Stimulated activated CD4-positive, alpha-beta T cell treated with anti-CD3 and anti-CD28 coated beads, Interleukin-15, amount 100 ng/mL, for 1 hour (primary cell): ENCODE results near the gene TYW3.
"Not testable (repeated sequence)": the region's sequence is repeated elsewhere in the genome, so short reads cannot be mapped to it uniquely, and the experiment has no call there.

Source experiments
- DNase-seq, 2 donors: peaks; one replicate each; pipeline ENCODE4 v3.0.0-alpha.2; 2020; ENCODE audit warnings: low read depth in 1 of 2, low spot score in 1 of 2

TYW3 gene

DNA sequence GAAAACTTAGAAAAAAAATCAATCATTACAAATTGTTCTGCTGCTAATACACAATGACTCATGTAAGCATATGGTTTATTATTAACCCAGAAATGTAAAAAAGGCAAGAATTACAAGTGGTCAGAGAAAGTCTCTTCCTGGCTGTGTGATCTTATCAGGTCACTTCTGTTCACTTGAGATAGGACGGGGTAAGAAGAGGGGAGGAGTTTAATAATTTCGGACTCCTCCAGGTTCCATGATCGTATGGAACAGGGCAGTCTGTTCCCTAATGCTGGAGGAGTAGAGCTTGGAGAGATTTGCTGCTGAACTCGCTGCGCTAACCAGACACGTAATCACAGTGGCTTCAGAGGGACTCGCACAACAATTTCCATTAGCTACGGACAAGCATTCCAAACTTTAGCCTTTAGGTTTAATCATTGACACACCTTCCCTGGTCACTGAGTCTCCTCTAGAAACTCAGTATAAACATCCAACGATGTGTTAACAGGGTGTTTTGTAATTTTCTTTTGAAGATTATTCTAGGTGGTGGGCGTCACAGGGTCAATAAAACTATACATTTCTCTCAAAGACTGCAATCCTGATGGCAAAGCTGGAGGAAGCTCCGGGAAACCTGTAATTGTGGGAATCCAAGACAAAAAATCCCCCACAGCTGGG lies 1.4 kb upstream of the TYW3 start:
- no peak for DNase-seq

DNA sequence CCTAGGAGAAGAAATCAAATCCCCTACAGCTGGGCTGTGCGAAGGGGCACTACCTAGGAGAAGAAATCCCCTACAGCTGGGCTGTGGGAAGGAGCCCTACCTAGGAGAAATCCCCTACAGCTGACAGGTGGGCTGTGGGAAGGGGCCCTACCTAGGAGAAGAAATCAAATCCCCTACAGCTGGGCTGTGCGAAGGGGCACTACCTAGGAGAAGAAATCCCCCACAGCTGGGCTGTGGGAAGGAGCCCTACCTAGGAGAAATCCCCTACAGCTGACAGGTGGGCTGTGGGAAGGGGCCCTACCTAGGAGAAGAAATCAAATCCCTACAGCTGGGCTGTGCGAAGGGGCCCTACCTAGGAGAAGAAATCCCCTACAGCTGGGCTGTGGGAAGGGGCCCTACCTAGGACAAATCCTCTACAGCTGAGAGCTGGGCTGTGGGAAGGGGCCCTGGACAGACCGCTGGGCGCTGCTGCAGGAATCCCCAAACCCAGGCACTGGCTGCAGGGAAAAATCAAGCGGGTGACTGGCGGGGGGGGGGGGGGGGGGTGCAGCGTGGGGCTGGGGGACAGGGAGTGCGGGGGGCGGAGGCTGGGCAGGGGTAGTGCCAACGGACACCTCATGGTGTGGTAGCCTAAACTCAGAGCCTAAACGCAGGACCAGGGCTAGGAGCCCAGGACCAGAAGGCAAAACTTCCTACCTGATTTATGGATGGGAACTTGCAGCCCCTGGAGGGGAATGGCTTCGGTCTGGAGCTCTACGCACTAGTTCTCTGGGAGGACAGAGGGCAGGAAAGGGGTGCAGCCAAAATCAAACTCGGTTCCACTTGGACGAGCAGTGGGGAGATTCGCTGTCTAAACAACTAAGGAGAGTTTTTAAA lies 643 bp upstream of the TYW3 start:
- DNase-seq = peak in 1 of 2 donors; percentile 1

DNA sequence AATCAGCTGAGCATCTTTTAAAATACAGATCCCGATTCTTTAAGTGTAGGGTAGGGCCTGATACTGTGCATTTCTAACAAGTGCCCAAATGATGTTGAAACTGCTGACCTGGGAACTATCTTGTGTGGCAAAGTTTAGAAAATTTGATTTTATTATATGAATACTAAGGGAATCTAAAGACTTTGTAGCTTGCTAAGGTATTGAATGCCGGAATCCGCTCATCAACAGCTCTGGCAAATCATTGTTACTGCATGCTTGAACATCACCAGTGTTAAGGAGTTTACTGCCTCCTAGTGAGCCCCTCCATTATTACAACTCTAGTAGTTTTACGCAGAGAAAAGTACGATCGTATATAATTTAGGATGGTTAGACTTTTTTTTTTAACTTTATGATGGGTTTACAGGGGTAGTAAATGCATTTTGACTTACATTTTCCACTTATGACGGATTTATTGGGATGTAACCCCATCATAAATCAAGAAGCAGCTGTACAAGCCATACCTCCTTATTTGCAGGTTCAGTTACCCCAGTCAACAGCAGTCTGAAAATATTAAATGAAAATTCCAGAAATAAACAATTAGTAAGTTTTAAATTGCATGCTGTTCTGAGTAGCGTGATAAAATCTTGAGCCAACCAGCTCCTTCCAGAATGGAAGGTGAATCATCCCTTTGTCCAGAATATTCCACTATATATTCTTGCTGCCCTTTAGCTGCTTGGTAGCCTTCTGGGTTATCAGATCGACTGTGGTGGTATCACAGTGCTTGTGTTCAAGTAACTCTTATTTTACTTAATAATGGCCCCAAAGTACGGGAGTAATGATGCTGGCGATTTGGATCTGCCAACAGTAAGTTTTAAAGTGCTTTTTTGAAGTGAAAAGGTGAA lies 892 bp downstream of the TYW3 start:
- DNase-seq = no peak

DNA sequence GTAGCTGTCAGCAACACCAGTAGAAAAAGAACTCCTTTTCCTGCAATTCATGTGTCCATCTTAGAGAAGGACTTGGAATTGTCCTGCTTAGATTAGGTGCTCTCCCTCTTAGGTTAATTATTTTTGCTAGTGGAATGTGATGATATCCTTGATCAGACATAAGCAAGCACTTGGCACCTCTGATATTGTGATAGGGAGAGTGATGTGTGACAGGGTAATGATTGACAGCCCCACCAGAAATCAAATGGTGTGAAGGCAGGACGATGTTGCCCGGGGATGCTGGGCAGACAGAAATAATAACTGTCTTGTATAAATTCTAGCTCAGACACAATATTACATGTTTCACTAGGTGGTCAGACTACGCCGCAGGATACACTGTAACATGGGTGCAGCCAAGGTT lies 4.4 kb downstream of the TYW3 start:
- no peak for DNase-seq

DNA sequence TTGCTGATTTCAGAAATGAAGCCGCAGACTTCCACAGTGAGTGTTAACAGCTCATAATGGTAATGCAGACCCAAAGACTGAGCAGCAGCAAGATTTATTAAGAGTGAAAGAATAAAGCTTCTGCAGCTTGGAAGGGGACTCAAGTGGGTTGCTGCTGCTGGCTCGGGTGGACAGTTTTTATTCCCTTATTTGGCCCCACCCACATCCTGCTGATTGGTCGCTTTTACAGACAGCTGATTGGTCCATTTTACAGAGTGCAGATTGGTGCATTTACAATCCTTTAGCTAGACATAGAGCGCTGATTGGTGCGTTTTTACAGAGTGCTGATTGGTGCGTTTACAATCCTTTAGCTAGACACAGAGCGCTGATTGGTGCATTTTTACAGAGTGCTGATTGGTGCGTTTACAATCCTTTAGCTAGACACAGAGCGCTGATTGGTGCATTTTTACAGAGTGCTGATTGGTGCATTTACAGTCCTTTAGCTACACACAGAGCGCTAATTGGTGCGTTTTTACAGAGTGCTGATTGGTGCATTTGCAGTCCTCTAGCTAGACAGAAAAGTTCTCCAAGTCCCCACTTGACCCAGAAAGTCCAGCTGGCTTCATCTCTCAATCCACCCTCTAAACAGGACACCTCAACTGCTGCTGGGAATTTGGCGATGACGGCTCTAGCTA lies 7.5 kb downstream of the TYW3 start:
- DNase-seq = not testable (repeated sequence)

DNA sequence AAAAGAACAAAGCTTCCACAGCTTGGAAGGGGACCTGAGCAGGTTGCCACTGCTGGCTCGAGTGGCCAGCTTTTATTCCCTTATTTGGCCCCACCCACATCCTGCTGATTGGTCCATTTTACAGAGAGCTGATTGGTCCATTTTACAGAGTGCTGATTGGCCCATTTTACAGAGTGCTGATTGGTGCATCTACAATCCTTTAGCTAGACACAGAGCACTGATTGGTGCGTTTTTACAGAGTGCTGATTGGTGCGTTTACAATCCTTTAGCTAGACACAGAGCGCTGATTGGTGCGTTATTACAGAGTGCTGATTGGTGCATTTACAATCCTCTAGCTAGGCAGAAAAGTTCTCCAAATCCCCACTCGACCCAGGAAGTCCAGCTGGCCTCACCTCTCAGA lies 12.3 kb downstream of the TYW3 start:
- DNase-seq = not testable (repeated sequence)

DNA sequence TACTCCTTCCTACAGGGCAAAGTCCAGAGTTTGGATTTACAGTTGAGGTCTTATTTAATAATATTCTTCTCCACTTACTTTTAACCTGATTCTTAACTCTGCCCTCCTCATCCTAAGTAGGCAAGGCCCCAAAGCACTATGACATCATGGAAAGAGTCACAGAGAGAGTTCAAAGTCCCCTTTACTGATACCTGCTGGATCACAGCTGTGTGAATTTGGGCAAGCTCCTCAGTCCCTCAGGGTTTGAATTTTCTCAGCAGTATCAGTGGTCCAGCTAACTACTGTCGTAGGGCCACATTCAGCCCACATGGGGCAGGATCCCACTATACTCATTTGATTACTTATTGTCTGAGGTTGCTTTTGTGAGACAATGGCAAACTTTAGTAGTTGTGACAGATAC lies 16.0 kb downstream of the TYW3 start:
- no peak for DNase-seq

DNA sequence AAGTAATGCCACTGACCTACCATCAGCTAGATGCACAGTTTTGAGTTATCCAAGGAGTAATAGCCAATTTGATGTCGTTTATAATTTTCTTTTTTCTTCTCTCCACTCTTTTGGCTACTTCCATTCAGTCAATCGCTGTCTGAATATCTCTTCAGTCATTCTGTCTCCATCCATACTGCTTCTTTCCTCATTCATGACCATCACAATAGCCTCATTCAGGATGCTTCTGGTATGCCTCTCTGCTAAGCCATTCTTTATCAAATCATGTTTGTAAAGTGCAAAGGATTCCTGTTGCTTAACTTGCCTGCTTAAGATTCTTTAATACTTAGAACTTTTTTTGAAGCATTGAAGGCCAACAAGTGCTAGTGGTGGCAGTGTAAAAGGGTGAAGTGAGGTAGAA lies 20.2 kb downstream of the TYW3 start:
- no peak for DNase-seq

DNA sequence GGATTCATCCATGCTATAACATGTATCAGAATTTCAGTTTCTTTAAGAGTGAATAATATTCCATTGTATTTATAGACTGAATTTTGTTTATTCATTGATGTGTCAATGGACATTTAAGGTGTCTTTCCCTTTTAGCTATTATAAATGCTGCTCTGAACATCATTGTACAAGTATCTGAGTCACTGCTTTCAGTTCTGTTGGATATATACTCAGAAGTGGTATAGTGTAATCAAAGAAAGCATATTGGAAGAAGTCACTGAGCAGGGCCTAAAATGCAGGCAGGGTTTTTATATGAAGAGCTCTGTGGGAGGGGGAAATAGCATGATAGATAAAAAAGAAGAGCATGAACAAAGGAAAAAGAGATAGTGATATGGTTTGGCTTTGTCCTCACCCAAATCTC lies 22.5 kb downstream of the TYW3 start:
- DNase-seq = no peak

DNA sequence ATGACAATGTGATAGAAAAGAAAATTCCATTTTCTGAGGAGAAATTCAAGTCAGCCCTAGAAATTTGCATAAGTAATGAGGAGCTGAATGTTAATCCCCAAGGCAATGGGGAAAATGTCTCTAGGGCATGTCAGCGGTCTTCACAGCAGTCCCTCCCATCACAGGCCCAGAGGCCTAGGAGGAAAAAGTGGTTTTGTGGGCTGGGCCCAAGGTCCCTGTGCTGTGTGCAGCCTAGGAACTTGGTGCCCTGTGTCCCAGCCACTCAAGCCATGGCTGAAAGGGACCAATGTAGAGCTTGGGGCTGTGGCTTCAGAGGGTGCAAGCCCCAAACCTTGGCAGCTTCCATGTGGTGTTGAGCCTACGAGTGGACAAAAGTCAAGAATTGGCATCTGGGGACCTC lies 23.7 kb downstream of the TYW3 start:
- DNase-seq = not testable (repeated sequence)

DNA sequence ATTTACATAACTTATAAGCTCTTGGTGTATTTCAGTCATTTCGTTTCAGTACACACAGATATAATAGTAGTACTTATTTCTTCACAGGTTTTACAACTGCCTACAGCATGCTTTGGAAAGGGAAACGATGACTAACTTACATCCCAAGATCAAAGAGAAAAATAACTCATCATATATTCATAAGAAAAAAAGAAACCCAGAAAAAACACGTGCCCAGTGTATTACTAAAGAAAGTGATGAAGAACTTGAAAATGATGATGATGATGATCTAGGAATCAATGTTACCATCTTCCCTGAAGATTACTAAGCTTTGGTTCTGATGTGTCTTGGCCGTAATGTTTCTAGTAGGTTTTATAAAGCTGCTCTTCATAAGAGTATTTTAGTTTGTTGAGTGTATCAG lies 30.9 kb downstream of the TYW3 start:
- no peak for DNase-seq

DNA sequence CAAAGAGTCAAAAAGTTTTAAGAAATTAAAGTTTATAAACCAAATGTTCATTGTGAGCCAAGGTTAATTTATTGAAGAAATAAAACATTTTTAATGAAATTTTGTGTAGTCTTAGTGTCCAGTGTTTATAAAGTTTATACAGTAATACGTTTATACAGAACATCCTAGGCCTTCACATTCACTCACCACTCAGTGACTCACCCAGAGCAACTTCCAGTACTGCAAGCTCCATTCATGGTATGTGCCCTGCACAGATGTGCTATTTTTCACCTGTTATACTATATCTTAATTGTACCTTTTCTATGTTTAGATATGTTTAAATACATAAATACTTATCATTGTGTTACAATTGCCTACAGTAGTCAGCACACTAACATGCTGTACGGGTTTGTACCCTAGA lies 33.6 kb downstream of the TYW3 start:
- no peak for DNase-seq

DNA sequence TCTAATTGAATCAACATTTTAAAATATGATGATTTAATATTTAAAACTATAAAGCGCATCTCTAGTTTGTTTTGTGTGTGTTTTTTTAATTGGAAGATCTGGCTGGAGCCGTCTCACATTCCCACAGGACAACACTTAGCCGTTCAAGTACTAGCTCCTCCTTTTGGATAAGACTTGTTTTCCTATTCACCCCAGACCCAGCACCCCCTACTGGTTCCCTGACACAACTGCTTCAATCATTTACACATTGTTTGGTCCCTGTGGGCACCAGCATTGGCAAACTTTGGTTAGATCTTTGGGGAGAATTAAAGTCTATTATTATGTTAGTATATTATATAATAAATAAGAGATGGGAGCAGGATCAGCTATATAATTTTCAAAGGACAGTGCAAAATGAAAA lies 34.5 kb downstream of the TYW3 start:
- no peak for DNase-seq

DNA sequence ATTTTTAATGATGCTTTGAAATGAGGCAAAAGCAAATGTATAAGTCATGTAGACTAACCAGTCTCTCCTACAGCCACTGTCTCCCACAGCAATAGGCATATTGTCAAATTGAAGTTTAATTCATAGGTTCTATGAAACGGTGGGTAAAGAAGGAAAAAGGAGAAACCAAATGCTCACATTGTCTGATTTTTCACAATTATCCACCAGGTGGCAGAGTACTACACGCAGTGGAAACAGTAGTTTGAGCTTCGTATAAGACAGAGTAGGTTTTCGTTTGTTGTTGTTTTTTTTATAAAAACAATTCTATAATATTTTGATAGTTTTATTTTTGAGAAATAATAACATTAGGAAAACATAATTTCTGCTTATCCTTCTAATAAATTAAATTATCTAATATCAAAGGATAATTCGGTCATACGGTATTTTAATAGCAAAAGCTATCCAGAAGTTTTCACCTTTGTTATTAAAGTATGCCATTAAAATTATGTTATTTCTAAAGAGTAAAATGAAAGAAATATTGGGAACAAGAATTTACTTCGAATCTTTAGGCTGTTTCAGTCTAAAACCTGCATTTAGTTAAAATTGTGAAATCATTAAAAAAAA lies 39.1 kb downstream of the TYW3 start:
- no peak for DNase-seq

DNA sequence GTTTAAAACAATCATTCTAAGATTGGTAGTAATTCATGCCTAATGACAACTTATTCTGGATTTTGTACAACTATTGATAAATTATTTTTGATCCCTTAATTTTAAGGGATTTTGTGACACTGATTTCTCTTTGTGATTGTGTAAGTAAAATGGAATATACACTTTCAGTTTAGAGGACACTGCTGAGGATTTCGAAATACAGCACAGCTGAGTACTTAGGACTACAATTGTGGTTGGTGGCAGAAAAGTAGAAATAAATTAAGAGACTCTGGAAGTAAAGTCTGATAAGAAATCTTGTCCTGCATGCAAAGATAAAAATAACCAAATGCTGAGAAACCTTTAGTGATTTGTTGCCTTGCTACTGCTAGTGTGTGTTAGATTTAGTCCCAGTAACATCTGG lies 40.0 kb downstream of the TYW3 start:
- no peak for DNase-seq

DNA sequence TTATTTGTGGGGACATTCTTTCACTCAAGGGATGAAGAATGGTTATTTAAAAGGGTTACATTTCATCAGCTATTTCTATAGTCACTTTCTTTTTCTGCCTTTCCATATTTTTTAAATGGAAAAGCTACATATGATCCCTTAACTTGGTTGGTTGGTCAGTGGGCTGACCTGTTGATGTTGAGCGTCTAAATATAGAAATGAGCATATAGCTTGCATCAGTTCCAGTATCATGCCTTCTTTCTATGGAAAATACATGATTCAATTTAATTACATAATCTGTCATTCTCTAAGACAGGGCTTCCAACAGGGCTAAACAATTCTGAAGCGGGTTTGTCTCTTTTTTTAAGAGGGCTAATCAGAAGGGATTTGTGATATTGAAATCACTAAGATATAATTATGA lies 40.6 kb downstream of the TYW3 start:
- no peak for DNase-seq

DNA sequence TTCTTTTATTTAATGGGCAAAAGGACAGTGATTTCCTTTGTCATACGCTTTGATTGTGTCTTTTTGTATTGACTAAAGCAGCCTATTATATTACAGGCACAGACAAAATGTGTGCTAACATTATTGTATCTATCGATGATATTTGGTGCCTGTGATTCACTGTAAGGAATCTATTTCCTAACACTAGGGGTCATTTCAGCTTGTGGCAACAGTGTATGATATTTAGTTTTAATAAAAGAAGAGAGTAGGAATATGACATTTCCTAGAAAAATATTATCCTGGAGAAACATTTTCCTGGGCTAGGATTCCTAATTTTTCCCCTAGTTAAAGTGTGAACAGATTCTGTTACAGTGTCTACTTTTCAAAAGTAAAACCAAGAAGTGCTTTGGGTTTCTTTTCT lies 42.8 kb downstream of the TYW3 start:
- DNase-seq = no peak

DNA sequence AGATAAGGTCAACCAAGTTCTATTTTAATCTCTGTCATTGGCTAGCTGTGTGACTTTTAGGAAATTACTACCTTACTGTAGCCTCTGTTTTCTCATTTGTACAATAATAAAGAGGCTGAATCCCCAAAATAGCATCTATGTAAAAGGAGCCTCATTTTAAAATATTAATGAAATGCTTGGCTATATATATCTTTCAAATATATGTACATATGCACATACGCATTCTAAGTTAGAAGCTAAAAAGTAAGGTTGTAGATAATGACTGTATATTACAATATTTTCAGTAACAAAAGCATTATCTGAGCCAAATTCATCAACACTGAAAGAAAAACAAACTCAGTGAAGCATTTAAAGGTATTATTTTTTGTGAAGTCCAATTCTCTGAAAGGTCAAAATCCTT lies 44.6 kb downstream of the TYW3 start:
- no peak for DNase-seq

DNA sequence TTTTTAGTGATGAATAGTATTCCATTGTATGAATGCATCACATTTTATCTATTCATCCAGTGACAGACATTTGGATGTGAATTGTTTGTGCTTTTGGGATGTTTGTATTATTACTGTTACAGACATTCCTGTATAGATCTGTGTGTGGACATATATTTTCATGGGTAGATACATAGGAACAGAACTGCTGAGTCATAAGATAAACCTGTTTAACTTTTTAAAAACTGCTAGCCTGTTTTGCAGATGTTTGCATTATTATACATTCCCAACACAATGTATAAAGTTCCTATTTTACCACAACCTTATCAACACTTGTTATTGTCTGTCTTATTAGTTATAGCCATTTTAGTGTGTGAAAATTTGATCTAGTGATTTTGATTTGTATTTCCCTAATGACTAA lies 46.8 kb downstream of the TYW3 start:
- no peak for DNase-seq

DNA sequence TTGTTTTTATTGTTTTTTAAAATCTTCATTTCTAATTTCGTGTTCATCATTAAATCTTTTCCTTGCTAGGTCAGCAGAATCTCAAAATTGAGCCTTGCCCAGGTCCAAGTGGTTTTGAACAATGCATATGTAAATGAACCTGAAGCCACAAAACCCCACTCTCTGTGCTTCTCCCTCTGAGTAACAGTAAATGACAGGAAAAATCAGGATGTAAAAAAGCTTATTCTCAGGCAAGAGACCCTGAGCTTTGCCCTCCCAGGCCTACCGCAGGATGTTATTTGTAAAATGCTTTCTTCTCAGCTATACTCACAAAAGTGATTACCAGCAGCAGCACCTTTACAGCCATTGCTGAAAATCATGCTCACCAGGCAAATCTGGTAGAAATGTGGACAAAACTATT lies 47.6 kb downstream of the TYW3 start:
- no peak for DNase-seq

DNA sequence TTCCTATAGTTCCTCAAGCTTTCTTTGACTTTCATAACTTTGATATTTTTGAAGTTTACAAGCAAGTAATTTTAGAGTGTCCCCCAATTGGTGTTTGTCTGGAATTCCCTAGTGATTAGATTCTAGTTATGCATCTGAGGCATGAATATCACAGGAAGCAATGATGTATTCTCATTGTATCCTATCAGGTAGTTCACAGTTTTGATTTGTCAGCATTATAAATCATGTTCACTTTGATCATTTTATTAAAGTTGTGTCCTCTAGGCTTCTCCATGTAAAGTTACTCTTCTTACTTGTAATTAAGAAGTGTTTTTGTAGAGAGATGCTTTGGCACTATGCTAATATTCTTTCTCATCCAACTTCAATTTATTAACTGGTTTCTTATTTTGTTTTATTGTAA lies 53.0 kb downstream of the TYW3 start:
- DNase-seq = no peak
